Measurements from ENCODE around the gene SNX9. TPM values are rescaled to one million over a fixed set of nuclear protein-coding genes. Genes with fewer than 3 reads are reported as not detected.

The SNX9 gene
- total and polyA plus RNA-seq, 10 of the 15 experiments (the other 5 are each of a cell fraction or from before 2014, with no cell fraction given): 0.03 to 2.0 (median 0.37) TPM

DNA sequence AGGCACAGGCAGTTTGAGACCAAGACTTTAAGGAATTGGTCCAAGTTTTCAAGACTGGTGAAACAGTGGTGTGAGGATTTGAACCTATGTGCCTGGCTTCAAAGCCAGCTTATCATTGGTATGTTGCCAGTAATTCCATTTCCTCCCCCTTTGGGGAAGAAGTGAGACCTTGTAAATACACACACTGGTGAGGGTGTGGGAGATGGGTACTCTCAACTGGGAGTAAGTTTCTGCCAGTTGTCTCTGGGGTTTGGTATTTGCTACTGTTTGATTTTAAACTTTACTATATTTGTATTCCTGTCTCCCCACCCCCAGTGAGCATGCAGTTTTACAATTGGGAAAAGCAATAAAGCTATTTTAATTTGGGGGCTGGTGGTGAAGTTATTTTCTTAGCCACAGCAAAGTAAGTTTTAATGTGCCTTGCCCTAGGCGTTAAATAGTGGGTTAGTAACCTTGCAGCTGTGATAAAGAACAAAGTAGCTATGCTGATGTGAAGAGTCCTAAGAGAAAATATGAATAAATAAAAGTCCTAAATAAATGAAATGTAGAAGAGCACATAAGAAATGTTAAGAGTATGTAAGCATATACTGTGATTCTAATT is 31.0 kb downstream of the SNX9 start (continued):
- TF ChIP-seq, protein P1, sequence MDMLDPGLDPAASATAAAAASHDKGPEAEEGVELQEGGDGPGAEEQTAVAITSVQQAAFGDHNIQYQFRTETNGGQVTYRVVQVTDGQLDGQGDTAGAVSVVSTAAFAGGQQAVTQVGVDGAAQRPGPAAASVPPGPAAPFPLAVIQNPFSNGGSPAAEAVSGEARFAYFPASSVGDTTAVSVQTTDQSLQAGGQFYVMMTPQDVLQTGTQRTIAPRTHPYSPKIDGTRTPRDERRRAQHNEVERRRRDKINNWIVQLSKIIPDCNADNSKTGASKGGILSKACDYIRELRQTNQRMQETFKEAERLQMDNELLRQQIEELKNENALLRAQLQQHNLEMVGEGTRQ (IDR thresholded peaks at IDR 0.05; ENCODE audit: borderline replicate concordance, low read depth, low read length): no peak
- TF ChIP-seq CHD4 (IDR thresholded peaks at IDR 0.05): no peak
- TF ChIP-seq, protein P2, sequence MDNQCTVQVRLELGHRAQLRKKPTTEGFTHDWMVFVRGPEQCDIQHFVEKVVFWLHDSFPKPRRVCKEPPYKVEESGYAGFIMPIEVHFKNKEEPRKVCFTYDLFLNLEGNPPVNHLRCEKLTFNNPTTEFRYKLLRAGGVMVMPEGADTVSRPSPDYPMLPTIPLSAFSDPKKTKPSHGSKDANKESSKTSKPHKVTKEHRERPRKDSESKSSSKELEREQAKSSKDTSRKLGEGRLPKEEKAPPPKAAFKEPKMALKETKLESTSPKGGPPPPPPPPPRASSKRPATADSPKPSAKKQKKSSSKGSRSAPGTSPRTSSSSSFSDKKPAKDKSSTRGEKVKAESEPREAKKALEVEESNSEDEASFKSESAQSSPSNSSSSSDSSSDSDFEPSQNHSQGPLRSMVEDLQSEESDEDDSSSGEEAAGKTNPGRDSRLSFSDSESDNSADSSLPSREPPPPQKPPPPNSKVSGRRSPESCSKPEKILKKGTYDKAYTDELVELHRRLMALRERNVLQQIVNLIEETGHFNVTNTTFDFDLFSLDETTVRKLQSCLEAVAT (IDR thresholded peaks at IDR 0.05): no peak
- no peak for TF ChIP-seq BRCA1 (IDR thresholded peaks at IDR 0.05; ENCODE audit: low read depth, low read length)

DNA sequence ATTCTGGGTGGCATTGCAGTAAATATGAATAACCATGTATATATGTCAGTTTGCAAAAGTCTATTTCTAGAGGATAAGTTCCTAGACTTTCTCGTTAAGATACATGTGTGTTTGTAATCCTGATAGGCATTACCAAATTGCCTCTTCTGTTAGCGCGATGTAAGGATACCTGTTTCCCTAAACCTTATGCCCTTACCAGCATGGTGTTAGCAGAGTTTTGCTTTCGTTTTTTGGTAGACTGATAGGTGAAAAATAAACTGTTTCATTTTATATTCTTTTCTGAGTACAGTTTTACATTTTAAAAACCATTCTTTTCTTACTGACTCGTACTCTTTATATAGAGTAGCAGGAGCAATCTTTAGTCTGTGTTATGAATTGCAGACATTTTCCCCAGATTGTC is 32.3 kb downstream of the SNX9 start:
- no peak for FAIRE-seq
- Histone ChIP-seq H3K79me2 (ENCODE audit: control insufficient read depth, insufficient read depth, low read length) (no peaks in the 10 kb centered on the region), H4K20me1 (ENCODE audit: control insufficient read depth, insufficient read depth) (no peaks in the 10 kb centered on the region; the same call in 1 of the 2 replicates), H3K4me1 (ENCODE audit: control insufficient read depth, insufficient read depth, low read length) (no peaks in the 10 kb centered on the region), H3K4me3 (no peak overlapping the region), H3K9ac (ENCODE audit: control insufficient read depth, insufficient read depth, low read length) (no peak overlapping the region), H3K4me2 (ENCODE audit: control insufficient read depth, insufficient read depth) (no peak overlapping the region), H3K9me3 (replicated peaks; ENCODE audit: control insufficient read depth, insufficient read depth, low read length) (peaks cover 19% of the 10 kb centered on the region), H2AFZ (ENCODE audit: control insufficient read depth, low read depth, low read length) (no peak overlapping the region), H3K27ac (ENCODE audit: control insufficient read depth, insufficient read depth) (no peak overlapping the region), H3K36me3 (ENCODE audit: control insufficient read depth in 2 of 2, insufficient read depth in 2 of 2, low read length in 1 of 2) (no peaks in the 10 kb centered on the region), H3K27me3 (replicated peaks in 1 of 2; ENCODE audit: control insufficient read depth in 2 of 2, insufficient read depth in 2 of 2, low read length in 1 of 2) (no peaks in the 10 kb centered on the region; a peak in 1 of 4 replicates)
- WGBS (ENCODE audit: insufficient coverage, insufficient replicate concordance, low lambda C conversion rate, missing lambda C conversion rate): 79% methylated on average over 5 of the region's 5 CpGs
- no TSS peak for BruUV-seq (replicated peaks)
- DNase-seq (ENCODE audit: low read depth, low spot score): no peak
- ChIA-PET CTCF (no interaction called here), RAD21 (ENCODE audit: unreplicated experiment) (no interaction called here), SMC1A (ENCODE audit: uncharacterized antibody, unreplicated experiment) (no interaction called here), POLR2A (no interaction called here)
- no peak for ATAC-seq
- intact Hi-C loops (cut with micrococcal nuclease; ENCODE audit: unreplicated experiment): no loop called here
- in situ Hi-C loops (cut with MboI): no loop called here
- TF ChIP-seq POLR2AphosphoS2 (IDR thresholded peaks at IDR 0.05; ENCODE audit: low read depth, low read length): no peak
- TF ChIP-seq EED (IDR thresholded peaks at IDR 0.05; ENCODE audit: low read depth): no peak
- TF ChIP-seq, protein P3, sequence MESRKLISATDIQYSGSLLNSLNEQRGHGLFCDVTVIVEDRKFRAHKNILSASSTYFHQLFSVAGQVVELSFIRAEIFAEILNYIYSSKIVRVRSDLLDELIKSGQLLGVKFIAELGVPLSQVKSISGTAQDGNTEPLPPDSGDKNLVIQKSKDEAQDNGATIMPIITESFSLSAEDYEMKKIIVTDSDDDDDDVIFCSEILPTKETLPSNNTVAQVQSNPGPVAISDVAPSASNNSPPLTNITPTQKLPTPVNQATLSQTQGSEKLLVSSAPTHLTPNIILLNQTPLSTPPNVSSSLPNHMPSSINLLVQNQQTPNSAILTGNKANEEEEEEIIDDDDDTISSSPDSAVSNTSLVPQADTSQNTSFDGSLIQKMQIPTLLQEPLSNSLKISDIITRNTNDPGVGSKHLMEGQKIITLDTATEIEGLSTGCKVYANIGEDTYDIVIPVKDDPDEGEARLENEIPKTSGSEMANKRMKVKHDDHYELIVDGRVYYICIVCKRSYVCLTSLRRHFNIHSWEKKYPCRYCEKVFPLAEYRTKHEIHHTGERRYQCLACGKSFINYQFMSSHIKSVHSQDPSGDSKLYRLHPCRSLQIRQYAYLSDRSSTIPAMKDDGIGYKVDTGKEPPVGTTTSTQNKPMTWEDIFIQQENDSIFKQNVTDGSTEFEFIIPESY (IDR thresholded peaks at IDR 0.05): no peak
- TF ChIP-seq, protein P1 (IDR thresholded peaks at IDR 0.05; ENCODE audit: borderline replicate concordance, low read depth, low read length): no peak
- no peak for TF ChIP-seq EZH2 (IDR thresholded peaks at IDR 0.05; ENCODE audit: borderline replicate concordance, control insufficient read depth, low read depth, low read length)
- TF ChIP-seq CBX5 (IDR thresholded peaks at IDR 0.05; ENCODE audit: low read depth): no peak
- no peak for TF ChIP-seq RFX5 (IDR thresholded peaks at IDR 0.05; ENCODE audit: low read depth, low read length)
- no peak for TF ChIP-seq CREM (IDR thresholded peaks at IDR 0.05; ENCODE audit: low read depth)
- TF ChIP-seq RELA (IDR thresholded peaks at IDR 0.05; ENCODE audit: borderline replicate concordance, partially characterized antibody): no peak
- no peak for TF ChIP-seq SRF (IDR thresholded peaks at IDR 0.05; ENCODE audit: low read depth in 2 of 2, low read length in 2 of 2)
- TF ChIP-seq MXI1 (IDR thresholded peaks at IDR 0.05; ENCODE audit: low read depth, low read length): no peak
- TF ChIP-seq CHD2 (IDR thresholded peaks at IDR 0.05; ENCODE audit: borderline replicate concordance, low read depth, low read length): no peak
- no peak for TF ChIP-seq SUZ12 (IDR thresholded peaks at IDR 0.05; ENCODE audit: unreplicated experiment)
- no peak for TF ChIP-seq GABPA (IDR thresholded peaks at IDR 0.05; ENCODE audit: low read depth)
- TF ChIP-seq BRCA1 (IDR thresholded peaks at IDR 0.05; ENCODE audit: low read depth, low read length): no peak
